HG03108 (cell line): ENCODE measurements around the gene SLC19A1.

Source experiments
- ATAC-seq: cut with Tn5 transposase; IDR thresholded peaks from one replicate; pipeline ENCODE4 v1.9.1; 2021; ENCODE audit warnings: moderate library complexity; ENCODE audit not compliant: unreplicated experiment

Gene SLC19A1

DNA sequence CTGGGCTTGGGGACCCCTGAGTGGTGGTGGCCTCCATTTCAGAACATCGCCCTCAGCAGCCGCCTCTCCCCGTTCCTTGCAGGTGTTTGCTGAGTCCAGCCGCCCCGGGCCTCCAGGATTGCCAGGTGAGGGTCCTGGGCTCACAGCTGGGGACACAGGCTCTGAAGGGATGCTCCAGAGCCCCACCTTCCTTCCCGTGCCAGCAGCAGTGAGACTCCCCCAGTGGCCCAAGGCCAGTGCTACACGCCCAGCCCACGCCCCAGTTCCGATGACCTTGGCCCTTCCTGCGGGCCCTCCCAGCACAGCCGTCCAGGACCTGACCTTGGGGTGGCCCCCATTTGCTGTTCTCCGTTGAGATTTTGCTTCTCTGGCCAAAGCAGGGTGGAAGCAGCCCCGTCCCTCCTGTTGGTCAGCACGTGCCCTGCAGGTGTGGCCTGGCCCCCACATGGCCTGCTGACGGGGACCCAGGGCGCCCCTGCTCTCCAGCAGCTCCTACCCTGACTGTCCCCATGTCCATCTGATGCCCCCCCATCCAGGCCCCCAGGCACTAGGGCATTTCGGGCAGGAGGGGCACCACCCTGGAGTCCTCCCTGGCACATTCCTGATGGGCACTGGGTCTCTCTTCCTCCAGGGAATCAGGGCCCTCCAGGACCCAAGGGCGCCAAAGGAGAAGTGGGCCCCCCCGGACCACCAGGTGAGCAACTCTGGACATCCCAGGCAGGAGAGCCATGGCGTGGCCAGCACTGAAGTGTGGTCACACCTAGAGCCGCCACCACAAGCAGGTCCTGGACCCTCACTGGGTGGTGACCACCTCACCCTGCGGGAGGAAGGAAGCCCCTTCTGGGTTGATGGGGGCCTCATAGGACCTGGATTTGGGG, 45.0 kb downstream of the SLC19A1 start:
- ATAC-seq: no peak

DNA sequence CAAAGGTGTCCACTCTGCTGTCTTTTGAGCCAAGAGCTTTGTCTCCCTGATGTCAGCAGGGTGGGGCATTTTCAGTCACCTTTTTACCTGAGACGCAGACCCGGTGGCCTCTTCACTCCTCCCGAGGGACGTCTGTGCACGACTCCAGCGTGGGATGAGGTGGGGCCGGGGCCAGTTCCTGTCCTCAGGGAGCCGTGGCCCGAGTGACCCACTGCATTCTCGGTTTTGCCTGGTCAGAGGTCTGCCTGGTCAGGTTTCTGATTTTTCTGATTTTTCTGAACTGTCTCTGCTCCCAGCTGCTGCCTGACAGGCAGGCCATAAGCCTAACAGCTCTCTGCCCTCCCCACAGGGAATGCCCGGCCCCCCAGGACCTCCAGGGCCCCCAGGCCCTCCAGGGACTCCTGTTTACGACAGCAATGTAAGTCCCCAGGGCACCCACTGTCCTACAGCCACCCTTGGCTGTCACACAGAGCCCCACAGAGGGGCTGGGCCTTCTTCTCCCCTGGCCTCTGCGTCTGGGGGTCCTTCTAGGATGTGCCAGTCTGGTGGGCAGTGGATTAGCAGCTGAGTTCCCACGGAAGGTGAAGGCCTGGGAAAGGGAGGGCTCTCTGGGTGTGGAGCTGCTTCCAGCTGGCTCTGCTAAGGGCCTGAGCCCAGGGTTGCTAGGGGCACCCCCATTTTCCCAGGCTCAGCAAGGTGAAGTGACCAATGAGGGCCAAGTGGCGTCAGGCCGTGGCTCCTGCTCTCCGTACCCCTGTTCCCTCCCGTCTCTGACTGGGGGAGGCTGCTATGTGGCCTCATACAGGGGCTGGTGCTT, 45.9 kb downstream of the SLC19A1 start:
- ATAC-seq: no peak

DNA sequence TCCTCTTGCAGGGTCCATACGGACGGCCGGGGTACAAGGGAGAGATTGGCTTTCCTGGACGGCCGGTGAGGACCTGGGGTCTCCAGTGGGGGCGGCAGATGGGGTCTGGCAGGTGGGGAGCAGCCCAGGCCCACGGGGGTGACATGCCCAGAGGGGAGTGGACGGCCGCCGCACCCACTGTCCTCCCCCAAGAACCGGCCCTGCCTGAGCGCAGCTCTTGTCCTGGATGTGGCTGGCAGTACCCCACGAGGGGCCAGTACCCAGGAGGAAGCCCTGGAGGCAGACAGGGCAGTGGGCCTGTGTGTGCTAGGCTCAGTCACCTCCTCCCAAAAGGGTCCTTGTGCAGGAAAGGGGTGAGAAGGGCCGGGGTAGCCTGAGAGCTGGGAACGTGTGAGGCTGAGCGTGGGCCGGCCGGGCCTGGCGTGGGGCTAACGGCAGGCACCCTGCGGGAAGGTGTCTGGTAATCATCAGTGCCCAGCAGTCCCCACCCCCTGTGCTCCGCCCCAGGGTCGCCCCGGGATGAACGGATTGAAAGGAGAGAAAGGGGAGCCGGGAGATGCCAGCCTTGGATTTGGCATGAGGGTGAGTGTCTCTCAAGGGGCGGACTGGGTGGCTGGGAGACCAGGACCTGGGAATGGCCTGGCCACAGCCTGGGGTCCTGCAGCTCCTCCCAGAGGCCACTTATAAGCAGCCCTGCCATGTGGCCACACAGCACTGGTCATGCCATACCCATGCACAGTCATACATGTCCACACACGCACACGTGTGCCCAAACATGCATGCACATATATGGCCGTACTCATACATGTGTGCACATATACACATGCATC, 47.2 kb downstream of the SLC19A1 start:
- ATAC-seq: no peak

DNA sequence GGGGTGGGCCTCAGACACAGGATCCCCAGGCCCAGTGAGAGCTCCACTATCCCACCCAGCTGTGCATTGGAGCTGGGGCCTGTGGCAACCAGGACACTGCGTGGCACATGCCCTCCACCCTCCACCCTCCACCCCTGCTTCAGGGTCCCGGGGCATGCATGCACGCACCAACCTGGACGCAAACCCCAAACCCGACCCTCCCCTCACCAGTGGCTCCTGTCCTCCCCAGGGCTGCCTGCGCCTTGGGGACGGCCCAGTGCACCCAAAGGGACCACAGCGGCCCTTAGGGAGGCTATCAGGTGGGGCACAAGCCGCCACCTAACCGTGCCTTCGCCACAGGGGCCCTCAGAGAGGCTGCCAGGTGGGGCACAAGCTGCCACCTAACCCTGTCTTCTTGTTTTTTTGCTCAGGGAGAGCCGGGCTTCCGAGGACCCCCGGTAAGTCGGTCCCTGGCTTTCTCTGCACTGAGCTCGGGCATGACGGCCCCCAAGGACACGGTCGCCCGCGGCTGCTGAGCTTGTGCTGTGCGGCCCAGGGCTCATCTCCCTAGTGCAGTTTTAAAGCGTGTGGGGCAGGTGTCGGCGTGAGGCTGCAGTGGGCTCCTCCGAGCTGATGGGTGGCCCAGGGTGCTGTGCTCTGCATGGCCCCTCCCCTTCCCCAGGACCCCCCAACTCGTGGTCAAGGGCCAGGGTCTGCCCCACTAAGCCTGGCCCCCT, 47.9 kb downstream of the SLC19A1 start:
- no peak for ATAC-seq

DNA sequence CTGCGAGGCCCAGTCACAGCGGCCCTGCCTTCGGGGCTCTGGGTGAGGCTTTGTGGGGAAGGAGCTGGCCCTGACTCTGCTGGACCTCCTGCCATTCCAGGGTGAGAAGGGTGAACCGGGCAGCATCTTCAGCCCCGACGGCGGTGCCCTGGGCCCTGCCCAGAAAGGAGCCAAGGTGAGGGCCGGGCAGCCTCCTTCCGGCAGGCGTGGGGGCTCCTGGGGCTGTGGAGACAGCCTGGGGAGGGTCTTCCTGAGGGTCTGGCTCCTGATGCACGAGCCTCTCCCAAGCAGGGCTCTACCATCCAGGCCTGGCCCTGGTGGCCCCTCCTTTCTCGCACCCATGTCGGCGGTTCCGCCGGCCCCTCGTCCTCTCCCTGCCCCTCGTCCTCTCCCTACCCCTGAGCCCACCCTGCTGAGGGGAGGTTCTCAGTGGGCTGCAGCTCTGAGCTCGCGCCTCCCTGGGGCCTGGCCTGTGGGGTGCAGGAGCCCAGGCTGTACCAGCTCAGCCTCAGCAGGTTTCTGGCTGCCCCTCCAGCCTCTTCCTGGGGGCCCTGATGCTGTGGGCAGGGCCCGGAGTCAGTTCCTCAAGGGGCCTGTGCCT, 48.7 kb downstream of the SLC19A1 start:
- no peak for ATAC-seq

DNA sequence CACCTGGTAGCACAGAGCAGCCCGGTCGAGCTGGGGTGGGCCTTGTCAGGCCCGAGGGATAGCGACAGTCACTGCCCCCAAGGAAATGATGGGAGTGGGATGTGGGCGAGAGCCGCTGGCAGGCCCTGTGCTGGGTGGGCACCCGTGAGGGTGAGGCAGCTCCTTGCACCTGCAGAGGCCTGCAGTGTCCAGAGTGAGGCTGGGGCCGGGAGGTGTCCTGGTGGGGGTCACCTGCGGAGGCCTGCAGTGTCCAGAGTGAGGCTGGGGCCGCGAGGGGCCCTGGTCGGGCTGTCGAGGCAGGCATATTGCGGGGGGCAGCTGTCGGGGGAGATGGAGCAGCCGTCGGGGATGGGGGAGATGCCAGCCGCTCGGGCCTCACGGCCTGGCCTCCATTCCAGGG, 49.5 kb downstream of the SLC19A1 start:
- no peak for ATAC-seq

DNA sequence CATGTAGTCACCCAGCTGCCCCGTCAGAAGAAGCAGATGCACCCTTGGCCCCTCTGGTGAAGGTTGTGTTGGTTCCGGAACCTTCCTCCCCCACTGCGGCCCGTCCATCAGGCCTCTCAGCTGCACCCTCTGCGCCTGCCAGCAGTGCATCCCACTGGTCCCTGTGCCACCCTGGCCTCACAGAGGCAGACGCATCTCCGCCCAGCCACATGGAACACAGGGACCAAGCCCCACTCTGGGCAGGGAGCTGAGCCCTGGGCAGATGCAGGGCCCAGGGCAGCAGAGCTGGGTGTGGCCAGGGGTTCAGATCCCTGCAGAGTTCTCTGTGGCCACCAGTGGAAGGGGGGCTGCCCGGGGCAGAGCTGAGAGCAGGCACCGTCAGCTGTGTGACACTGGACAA, 50.6 kb downstream of the SLC19A1 start:
- no peak for ATAC-seq

DNA sequence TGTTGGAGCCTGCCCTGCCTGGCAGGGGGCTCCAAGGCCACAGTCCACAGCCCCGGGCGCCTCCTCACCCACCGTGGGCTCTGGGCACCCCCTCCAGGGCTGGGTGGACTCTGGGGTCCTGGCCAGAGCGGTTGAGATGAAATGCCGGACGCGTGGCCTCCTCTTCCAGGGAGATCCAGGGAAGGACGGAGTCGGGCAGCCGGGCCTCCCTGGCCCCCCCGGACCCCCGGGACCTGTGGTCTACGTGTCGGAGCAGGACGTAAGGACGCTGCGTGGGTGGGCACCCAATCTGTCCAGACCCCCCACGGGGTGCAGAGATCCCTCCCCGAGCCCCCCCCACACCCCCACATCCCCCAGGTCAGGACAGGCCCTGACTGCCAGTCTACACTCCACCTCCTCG, 51.2 kb downstream of the SLC19A1 start:
- no peak for ATAC-seq

DNA sequence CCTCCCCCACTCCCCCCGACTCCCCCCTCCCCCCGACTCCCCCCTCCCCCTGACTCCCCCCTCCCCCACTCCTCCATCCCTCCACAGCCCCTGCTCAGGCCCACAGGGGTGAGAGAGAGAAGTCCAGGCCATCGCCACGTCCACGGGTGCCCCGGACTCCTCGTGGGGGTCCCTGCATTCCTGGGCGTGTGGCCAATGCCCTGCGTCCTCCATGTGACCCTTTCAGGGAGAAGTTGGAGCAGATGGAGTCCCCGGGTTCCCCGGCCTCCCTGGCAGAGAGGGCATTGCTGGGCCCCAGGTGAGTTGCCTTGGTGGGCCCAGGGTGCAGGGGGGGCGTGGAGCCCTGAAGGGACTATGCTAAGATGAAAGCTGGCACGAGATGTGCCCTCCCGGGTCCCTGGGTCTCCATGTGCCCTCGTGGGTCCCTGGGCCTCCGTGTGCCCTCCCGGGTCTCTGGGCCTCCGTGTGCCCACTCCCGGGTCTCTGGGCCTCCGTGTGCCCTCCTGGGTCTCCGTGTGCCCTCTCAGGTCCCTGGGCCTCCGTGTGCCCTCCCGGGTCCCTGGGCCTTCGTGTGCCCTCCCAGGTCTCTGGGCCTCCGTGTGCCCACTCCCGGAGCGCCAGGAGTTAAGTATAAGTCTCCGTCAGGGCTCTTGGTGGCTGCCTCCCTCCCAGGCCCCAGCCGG, 52.0 kb downstream of the SLC19A1 start:
- no peak for ATAC-seq

DNA sequence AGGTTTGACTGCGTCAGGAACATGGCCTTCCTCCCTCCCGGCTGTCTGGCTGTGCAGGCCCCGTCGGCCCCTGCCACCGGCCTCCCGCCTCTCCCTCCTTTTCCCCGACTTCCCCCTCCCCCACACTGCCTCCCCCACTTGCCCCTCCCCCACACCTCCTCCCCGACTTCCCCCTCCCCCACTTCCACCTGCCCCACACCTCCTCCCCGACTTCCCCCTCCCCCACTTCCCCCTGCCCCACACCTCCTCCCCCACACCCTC, 52.6 kb downstream of the SLC19A1 start:
- no peak for ATAC-seq

DNA sequence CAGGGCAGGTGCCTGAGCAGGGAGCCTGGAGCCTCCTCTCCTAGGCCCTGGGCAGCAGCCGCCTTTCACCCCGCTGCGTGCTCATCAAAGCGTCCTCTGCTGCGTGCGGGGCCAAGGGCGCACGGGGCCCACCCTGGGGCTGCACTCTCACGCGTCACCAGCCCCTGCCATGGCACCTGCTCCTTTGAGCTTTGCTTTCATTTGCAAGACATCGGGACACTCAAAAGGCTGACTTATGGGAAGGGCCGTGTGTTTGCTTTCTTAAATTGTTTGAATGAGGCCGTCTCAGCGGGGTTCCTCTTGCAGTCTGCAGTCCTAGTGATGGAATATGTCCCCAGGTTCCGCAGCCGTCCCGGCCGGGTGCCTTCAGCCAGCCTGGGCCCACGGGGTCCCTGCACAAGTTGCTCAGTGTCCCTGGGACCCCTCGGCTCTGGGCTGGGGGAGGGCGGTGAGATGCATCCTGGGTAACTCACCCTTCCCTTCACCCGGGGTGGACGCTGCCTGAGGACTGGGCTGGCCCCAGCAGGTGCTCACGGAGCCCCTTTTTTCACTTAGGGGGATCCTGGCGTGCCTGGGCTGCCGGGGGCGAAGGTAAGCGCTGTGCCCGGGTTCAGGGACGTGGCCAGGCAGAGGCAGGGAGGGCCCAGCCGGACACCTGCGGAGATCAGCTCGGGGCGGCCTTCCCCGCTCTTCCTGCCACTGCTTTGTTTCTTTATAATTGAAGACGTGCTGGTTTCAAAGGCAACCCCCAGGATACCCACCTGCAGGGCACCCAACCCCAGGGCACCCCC, 53.1 kb downstream of the SLC19A1 start:
- no peak for ATAC-seq

DNA sequence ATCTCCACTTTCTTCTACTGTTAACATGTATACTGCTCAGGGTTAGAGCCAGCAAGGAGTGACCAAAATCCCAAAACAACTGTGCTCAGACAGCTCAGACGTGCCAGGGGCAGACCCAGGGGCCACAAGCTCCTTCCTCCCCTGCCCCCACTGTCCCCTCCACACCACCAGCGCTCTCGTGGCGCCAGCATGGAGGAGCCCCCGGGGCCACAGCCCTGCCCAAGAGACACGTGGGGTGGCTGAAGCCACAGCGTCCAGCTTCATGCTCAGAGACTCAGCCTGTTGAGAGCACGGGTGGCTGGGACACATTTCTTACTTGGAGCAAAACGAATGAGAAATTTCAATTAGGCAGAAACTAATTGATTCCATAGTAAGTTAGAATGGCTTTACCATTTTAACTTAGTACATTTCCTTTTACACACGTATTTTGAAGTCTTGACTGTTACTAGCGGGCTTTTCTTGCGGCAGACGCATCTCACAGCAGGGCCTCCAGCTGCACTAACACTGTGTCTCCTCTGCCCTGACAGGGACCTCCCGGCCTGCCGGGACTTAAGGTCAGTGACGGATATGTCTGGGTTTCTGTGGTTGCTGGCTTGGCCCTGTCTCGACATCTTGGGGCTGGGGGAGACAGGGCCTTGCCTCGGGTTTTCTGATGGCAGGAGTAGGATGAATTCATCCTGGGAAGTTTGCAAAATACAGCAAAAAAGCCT, 54.2 kb downstream of the SLC19A1 start:
- no peak for ATAC-seq

DNA sequence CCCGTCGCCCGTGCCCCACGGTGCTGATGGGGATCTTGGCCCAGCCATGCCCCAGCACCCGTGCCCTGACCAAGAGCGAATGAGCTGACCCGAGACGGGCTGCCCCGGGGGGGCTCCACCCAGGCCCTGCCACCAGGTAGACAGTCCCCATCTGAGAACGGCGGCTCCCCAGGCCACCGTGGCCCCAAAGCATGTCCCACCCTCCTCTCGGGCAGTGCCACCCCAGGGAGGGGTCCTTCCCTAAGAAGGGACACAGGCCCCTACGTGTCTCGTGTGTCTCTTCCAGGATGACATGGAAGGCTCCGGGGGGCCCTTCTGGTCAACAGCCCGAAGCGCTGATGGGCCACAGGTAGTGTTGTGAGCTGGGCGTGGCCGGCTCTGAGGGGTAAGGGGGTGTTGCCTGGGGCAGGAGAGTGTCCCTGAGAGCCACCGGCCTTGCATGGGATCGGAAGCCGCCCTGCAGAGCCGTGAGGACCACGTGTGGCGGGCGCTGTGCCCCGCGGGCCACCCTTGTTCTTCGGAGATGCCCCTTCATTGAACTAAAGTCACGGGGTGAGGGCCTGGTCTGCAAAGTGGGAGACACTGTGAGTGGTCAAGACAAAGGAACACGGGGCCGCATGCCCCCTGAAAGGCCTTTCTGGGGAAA, 55.0 kb downstream of the SLC19A1 start:
- no peak for ATAC-seq

DNA sequence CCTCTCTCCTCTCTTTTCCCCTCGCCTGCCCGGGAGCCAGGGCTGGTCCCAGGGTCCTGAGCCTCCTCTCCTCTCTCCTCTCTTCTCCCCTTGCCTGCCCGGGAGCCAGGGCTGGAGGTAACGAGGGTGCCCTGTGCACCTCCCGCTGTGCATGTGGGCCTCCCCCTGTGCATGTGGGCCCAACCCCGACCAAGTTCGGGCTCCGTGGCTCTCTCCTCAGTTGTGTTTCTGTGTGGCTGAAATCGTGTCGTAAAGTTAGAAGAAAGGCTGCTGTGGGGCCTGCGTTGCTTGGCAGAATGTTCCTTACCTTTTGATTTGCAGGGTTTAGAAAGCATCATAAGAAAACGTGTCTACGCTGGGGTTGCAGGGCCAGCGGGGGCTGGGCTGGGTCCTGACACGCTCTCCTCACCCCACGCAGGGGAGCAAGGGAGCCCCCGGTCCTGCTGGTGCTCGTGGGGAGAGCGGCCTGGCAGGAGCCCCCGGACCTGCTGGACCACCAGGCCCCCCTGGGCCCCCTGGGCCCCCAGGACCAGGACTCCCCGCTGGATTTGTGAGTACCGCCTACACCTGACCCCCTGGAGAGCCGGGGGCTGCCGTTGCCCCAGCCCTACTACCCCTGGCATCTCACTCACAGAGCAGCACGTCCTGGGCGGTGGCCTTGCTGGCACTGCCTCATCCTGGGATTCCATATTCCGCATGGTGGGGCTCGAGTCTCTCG, 55.6 kb downstream of the SLC19A1 start:
- no peak for ATAC-seq

DNA sequence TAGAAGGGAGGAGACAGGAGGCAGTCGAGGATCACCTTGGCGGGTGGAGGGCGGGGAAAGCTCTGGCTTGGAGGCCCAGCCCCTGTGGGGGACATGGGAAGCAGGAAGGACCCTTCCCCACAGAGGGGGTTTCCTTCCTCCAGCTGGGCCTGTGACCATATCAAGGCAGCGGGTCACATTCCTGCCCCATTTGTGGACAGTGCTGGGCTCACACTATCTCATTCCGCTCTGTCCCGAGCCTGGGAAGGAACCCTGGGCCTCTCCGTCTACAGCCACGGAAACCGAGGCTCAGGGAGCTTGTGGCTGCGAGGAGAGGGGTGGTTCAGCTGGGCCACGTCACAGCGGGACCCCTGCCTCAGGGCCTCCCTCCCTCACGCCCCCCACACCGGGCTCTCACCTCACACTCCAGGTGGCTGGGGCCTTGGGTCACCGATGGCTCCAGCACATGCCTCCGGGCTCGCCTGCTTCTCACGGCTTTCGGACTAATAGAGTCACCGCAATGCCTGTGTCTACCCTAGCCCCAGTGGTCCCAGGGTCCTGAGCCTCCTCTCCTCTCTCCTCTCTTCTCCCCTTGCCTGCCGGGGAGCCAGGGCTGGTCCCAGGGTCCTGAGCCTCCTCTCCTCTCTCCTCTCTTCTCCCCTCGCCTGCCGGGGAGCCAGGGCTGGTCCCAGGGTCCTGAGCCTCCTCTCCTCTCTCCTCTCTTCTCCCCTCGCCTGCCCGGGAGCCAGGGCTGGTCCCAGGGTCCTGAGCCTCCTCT, 56.4 kb downstream of the SLC19A1 start:
- no peak for ATAC-seq

DNA sequence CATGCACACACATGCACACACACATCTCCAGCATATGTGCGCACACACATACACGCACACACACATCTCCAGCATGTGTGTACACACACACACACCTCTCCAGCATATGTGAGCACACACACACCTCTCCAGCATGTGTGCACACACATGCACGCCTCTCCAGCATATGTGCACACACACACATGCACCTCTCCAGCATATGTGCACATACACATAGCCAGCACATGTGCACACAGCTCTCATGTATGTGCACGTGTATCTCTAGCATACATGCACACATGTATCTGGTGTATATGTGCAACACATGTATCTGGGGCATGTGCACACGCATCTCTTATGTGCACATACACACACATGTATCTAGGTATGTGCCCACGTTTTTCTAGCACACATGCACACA, 57.9 kb downstream of the SLC19A1 start:
- no peak for ATAC-seq
